GM12878 (cell line): ENCODE results near the gene ZSWIM7. TPM values are rescaled to one million over a fixed set of nuclear protein-coding genes. Genes with fewer than 3 reads are reported as not detected.

Source experiments
- ATAC-seq: fragments of 200-7000 bp; cut with Tn5 transposase; 3 replicates; pipeline ENCODE4 v1.9.1; 2020; ENCODE audit warnings: mild to moderate bottlenecking, moderate library complexity
- BruUV-seq: library from RNA; stranded (reverse); fragments of 400-500 nt; replicated peaks from 2 replicates; lab custom pipeline; 2021; lab: Mats Ljungman, UMichigan
- CTCF ChIA-PET: fragments of 300-600 bp; sonication (Branson Sonifier 250); formaldehyde crosslinking; extraction: SDS; loops from one replicate; lab custom pipeline; 2021; ENCODE audit warnings: inconsistent platforms; lab: Yijun Ruan, JAX
- POLR2A ChIA-PET: fragments of 350-600 bp; formaldehyde crosslinking; extraction: SDS; loops from one replicate; lab custom pipeline; 2021; ENCODE audit warnings: inconsistent platforms; lab: Charles Lee
- RAD21 ChIA-PET: fragments of 300-600 bp; sonication (Branson Sonifier 250); formaldehyde crosslinking; loops from one replicate; lab custom pipeline; 2023; ENCODE audit warnings: antibody characterized with exemption; ENCODE audit not compliant: unreplicated experiment; lab: Charles Lee
- SMC1A ChIA-PET: fragments of 300-600 bp; sonication (Branson Sonifier 250); formaldehyde crosslinking; loops from one replicate; lab custom pipeline; 2023; ENCODE audit not compliant: unreplicated experiment, uncharacterized antibody; lab: Charles Lee
- DNase-seq: peaks from one replicate; pipeline ENCODE4 v3.0.0-alpha.2; 2011; ENCODE audit warnings: low read depth, low spot score
- FAIRE-seq: peaks from 3 replicates; lab custom pipeline; 2011; peaks lifted over from hg19 to GRCh38; lab: Jason Lieb, UNC
- H2AFZ ChIP-seq: 2 replicates; pipeline ENCODE4 v1.6.0; 2011; ENCODE audit warnings: low read depth, low read length, control low read depth; ENCODE audit not compliant: control insufficient read depth
- H3K27ac ChIP-seq: 2 replicates; pipeline ENCODE4 v1.5.1; 2011; ENCODE audit warnings: control low read depth; ENCODE audit not compliant: control insufficient read depth, insufficient read depth
- H3K27me3 ChIP-seq, 2 experiments: replicated peaks in 1 of 2; 2 replicates each; pipeline versions ENCODE4 v1.6.0 to v1.6.1; 2011; ENCODE audit warnings: low read length in 1 of 2; ENCODE audit not compliant: control insufficient read depth in 2 of 2, insufficient read depth in 2 of 2
- H3K36me3 ChIP-seq, 2 experiments: 2 replicates each; pipeline ENCODE4 v1.5.1; 2011; ENCODE audit warnings: low read length in 1 of 2; ENCODE audit not compliant: control insufficient read depth in 2 of 2, insufficient read depth in 2 of 2
- H3K4me1 ChIP-seq: 2 replicates; pipeline ENCODE4 v1.6.1; 2011; ENCODE audit warnings: mild to moderate bottlenecking, low read length, moderate library complexity, mixed read lengths; ENCODE audit not compliant: control insufficient read depth, insufficient read depth
- H3K4me2 ChIP-seq: 2 replicates; pipeline ENCODE4 v1.6.0; 2011; ENCODE audit warnings: control low read depth; ENCODE audit not compliant: control insufficient read depth, insufficient read depth
- H3K4me3 ChIP-seq: fragments of 200-600 bp; sonication (generic); 2 replicates; pipeline ENCODE4 v1.5.1; 2016
- H3K79me2 ChIP-seq: 2 replicates; pipeline ENCODE4 v1.6.0; 2011; ENCODE audit warnings: low read length; ENCODE audit not compliant: control insufficient read depth, insufficient read depth
- H3K9ac ChIP-seq: 2 replicates; pipeline ENCODE4 v1.8.0; 2011; ENCODE audit warnings: low read length, control low read depth, mixed read lengths; ENCODE audit not compliant: control insufficient read depth, insufficient read depth
- H3K9me3 ChIP-seq: replicated peaks from 3 replicates; pipeline ENCODE4 v1.5.1; 2011; ENCODE audit warnings: mild to moderate bottlenecking, low read length; ENCODE audit not compliant: control insufficient read depth, insufficient read depth
- H4K20me1 ChIP-seq: 2 replicates; pipeline ENCODE4 v1.6.0; 2011; ENCODE audit not compliant: control insufficient read depth, insufficient read depth
- ASH2L ChIP-seq: fragments of 300-600, 200-600 bp; sonication (generic); IDR thresholded peaks from 2 replicates; pipeline ENCODE4 v1.6.1; 2017; ENCODE audit warnings: low read depth, mild to moderate bottlenecking, borderline replicate concordance
- BCL11A ChIP-seq: IDR thresholded peaks from 2 replicates; pipeline ENCODE4 v1.6.1; 2011; ENCODE audit warnings: low read depth, low read length
- CREM ChIP-seq: IDR thresholded peaks from 2 replicates; pipeline ENCODE4 v1.6.1; 2014; ENCODE audit warnings: antibody characterized with exemption, low read depth
- EED ChIP-seq: sonication (generic); IDR thresholded peaks from 2 replicates; pipeline ENCODE4 v1.6.1; 2016; ENCODE audit warnings: antibody characterized with exemption, low read depth
- ELK1 ChIP-seq: IDR thresholded peaks from 2 replicates; pipeline ENCODE4 v1.6.1; 2012; ENCODE audit warnings: low read depth, low read length, improper control_type of control experiment
- FOS ChIP-seq: IDR thresholded peaks from 3 replicates; pipeline ENCODE4 v1.6.1; 2011; ENCODE audit warnings: borderline replicate concordance; ENCODE audit not compliant: insufficient read length; ENCODE audit errors: extremely low read depth
- MEF2A ChIP-seq: IDR thresholded peaks from 2 replicates; pipeline ENCODE4 v1.6.1; 2011; ENCODE audit warnings: low read depth, mild to moderate bottlenecking, low read length, moderate library complexity; ENCODE audit not compliant: insufficient read depth
- NKRF ChIP-seq: fragments of 450-650 bp; conservative IDR thresholded peaks from 2 replicates; pipeline ENCODE4 v1.6.1; 2017; ENCODE audit warnings: mild to moderate bottlenecking, moderate library complexity
- NRF1 ChIP-seq: conservative IDR thresholded peaks from 2 replicates; pipeline ENCODE4 v1.6.1; 2011; ENCODE audit warnings: mild to moderate bottlenecking, low read depth, low read length, improper control_type of control experiment
- POLR2AphosphoS5 ChIP-seq: IDR thresholded peaks from 2 replicates; pipeline ENCODE4 v1.6.1; 2011; ENCODE audit warnings: mild to moderate bottlenecking, low read length, inconsistent platforms
- RAD21 ChIP-seq: IDR thresholded peaks from 2 replicates; pipeline ENCODE4 v1.6.1; 2011; ENCODE audit warnings: mild to moderate bottlenecking, low read depth, low read length, moderate library complexity; ENCODE audit not compliant: insufficient read depth
- SIN3A ChIP-seq: IDR thresholded peaks from 2 replicates; pipeline ENCODE4 v1.6.1; 2012; ENCODE audit warnings: low read depth, low read length, improper control_type of control experiment
- SMAD1 ChIP-seq: fragments of 450-650 bp; IDR thresholded peaks from 2 replicates; pipeline ENCODE4 v1.6.1; 2018; ENCODE audit warnings: mild to moderate bottlenecking, low read depth; ENCODE audit not compliant: partially characterized antibody
- SMARCA5 ChIP-seq: fragments of 450-650 bp; IDR thresholded peaks from 2 replicates; pipeline ENCODE4 v1.6.1; 2017; ENCODE audit warnings: mild to moderate bottlenecking
- SP1 ChIP-seq: IDR thresholded peaks from one replicate; pipeline ENCODE4 v1.6.1; 2011; ENCODE audit warnings: low read depth, low read length
- ZBTB11 ChIP-seq: fragments of 450-650 bp; formaldehyde crosslinking; IDR thresholded peaks from 2 replicates; pipeline ENCODE4 v1.5.0; 2022; ENCODE audit warnings: mild to moderate bottlenecking, missing genetic modification characterization
- ZZZ3 ChIP-seq: IDR thresholded peaks from 2 replicates; pipeline ENCODE4 v1.6.1; 2011; ENCODE audit warnings: low read depth; ENCODE audit not compliant: control insufficient read depth, insufficient read length
- WGBS: methylation state at CpG from one replicate; pipeline ENCODE4 v1.1.6; 2016; ENCODE audit warnings: low lambda C conversion rate; ENCODE audit not compliant: insufficient replicate concordance, insufficient coverage; ENCODE audit errors: missing lambda C conversion rate; 5-methylcytosine and 5-hydroxymethylcytosine counted together
- in situ Hi-C: fragments of 300-500 bp; cut with MboI; formaldehyde crosslinking; loops from 9 replicates; pipeline ENCODE4 v1.14.3; 2018; ENCODE audit warnings: mixed read lengths
- intact Hi-C: fragments of 100-400 bp; cut with micrococcal nuclease; formaldehyde crosslinking; loops from one replicate; pipeline ENCODE4 v1.14.2; 2022; ENCODE audit not compliant: unreplicated experiment
- polyA plus RNA-seq, 11 experiments: library from polyadenylated mRNA; depleted of rRNA in 4 of 11; unstranded in 6 of 11; stranded (reverse) in 5 of 11; fragments of >200 nt; fragmentation: Nextera tagmentation in 4 of 11; fragmentation: Illumina TruSeq in 1 of 11; extraction: Ambion mirVana in 4 of 11; extraction: Trizol in 1 of 11; gene quantifications; 1 replicate in 1 of 11; 2 replicates in 10 of 11; pipeline versions ENCODE4 v1.2.1 to v1.2.3, GENCODE V29; 2011 to 2016; ENCODE audit warnings: inconsistent platforms in 2 of 11, missing spikeins in 2 of 11, low read depth in 1 of 11
- total RNA-seq, 4 experiments: library from RNA; depleted of rRNA in 3 of 4; stranded (reverse); fragments of >200 nt in 3 of 4; fragmentation: Illumina TruSeq in 1 of 4; extraction: Trizol in 1 of 4; gene quantifications; 2 replicates each; pipeline versions ENCODE4 v1.2.1 to v1.2.3, GENCODE V29; 2013 to 2021
- TF ChIP-seq, protein P1 (sequence below): IDR thresholded peaks from 2 replicates; pipeline ENCODE4 v1.6.1; 2011; ENCODE audit warnings: borderline replicate concordance, low read depth, mild to moderate bottlenecking, moderate library complexity, low read length; ENCODE audit not compliant: insufficient read depth, poor library complexity, severe bottlenecking

The ZSWIM7 gene
- total and polyA plus RNA-seq, 10 of the 15 experiments (the other 5 are each of a cell fraction or from before 2014, with no cell fraction given): 7.0 to 26.6 (median 9.9) TPM

DNA sequence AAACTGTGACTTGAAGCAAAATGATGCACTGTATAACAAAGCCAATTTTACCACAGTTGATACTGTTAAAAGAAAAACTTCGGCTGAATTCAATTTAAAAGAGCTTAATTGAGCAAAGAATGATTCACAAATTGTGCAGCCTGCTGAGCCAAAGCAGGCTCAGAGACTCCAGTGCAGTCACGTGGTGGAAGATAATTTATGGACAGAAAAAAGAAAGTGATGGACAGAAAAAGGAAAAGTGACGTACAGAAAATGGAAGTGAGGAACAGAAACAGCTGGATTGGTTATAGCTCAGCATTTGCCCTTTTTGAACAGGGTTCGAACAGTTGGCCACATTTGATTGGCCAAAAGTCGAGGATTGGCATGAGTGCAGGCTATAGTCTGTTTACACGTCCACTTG, 25.7 kb downstream of the ZSWIM7 start:
- TF ChIP-seq FOS (no peak), BCL11A (no peak), SMARCA5 (no peak), ELK1 (no peak), MEF2A (no peak), RAD21 (no peak), NRF1 (no peak), CREM (no peak), NKRF (no peak), ASH2L (no peak), SMAD1 (no peak), EED (no peak), SP1 (no peak), POLR2AphosphoS5 (no peak), SIN3A (no peak), ZZZ3 (no peak), ZBTB11 (CRISPR knock-in tag) (no peak)
- TF ChIP-seq, protein P1, sequence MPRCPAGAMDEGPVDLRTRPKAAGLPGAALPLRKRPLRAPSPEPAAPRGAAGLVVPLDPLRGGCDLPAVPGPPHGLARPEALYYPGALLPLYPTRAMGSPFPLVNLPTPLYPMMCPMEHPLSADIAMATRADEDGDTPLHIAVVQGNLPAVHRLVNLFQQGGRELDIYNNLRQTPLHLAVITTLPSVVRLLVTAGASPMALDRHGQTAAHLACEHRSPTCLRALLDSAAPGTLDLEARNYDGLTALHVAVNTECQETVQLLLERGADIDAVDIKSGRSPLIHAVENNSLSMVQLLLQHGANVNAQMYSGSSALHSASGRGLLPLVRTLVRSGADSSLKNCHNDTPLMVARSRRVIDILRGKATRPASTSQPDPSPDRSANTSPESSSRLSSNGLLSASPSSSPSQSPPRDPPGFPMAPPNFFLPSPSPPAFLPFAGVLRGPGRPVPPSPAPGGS: no peak
- TF ChIP-seq, all 136 proteins: peak for 0
- ChIA-PET RAD21 (no interaction called here), CTCF (no interaction called here), POLR2A (no interaction called here), SMC1A (interaction anchor here (0.5 to 1.5 kb wide), 4 partner anchors 15 to 1761 kb away, joined by 3 to 4 read pairs (median 3); no protein-coding TSS in a partner anchor)
- Histone ChIP-seq H3K27ac (no peak overlapping the region), H3K4me1 (no peaks in the 10 kb centered on the region), H3K4me2 (no peak overlapping the region), H2AFZ (no peak overlapping the region), H3K4me3 (no peak overlapping the region), H3K27me3 (0 out of 4 replicates have a peak, but pooled peaks cover 0 to 4% of the 10 kb centered on the region in 2 experiments), H3K9me3 (no peaks in the 10 kb centered on the region), H3K9ac (no peak overlapping the region), H3K36me3 (no peaks in the 10 kb centered on the region), H4K20me1 (no peaks in the 10 kb centered on the region), H3K79me2 (no peaks in the 10 kb centered on the region)
- in situ Hi-C loops (no loop called here), intact Hi-C loops (no loop called here)
- ATAC-seq (no peak), FAIRE-seq (no peak), DNase-seq (no peak)
- no TSS peak for BruUV-seq
- 80% methylated on average over 6 of the region's 6 CpGs for WGBS
